Stomach (tissue), 4 donors: ENCODE data around the gene XPC.

ENCODE experiments used
- EP300 ChIP-seq: sonication (generic); formaldehyde crosslinking; IDR thresholded peaks from one replicate; pipeline ENCODE4 v1.6.1; 2017; ENCODE audit warnings: antibody characterized with exemption
- POLR2A ChIP-seq, 4 donors: fragments of 450-650 bp; IDR thresholded peaks; one replicate each; pipeline ENCODE4 v1.6.1; 2016; ENCODE audit warnings: antibody characterized with exemption in 4 of 4, control low read depth in 2 of 4, mild to moderate bottlenecking in 1 of 4, moderate library complexity in 1 of 4
- TF ChIP-seq, protein P1 (sequence below), 7 experiments: fragments of 450-650 bp in 4 of 7; fragments of 200-600 bp in 3 of 7; sonication (generic) in 3 of 7; IDR thresholded peaks; one replicate each; pipeline ENCODE4 v1.5.1; 2016 to 2019; ENCODE audit warnings: antibody characterized with exemption in 7 of 7, control low read depth in 2 of 7, mild to moderate bottlenecking in 1 of 7

DNA sequence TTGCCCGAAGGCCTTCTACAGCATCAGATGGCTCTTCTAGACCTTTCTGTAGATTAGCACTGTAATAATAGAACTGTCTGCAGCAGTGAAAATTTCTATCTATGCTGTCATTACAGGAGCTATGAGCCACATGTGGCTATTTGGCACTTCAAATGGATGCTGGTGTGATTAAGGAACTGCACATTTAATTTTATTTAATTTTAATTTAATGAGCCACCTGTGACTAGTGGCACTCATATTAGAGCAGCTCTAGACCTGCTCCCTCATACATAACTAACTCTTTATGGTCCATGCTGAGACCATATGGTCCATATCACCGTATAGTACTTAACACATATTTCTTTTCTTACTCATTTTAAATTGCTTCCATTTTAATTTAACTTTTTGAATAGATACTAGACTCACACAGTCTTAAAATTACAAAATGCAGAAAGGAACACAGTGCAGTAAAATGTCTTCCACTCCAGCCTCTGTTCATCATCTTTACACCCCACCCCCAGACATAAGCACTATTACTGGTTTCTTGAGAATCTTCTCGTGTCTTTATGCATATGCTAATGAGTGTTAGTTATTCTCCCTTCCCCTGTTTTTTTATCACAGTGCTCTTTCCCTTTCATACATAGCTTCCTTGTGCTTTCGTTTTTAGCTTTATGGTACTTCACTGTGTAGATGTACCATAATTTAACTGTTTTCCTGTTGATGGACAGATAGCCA is 9.8 kb upstream of the XPC start:
- TF ChIP-seq POLR2A (IDR thresholded peaks at IDR 0.05) (no peak), EP300 (no peak)
- TF ChIP-seq, protein P1, sequence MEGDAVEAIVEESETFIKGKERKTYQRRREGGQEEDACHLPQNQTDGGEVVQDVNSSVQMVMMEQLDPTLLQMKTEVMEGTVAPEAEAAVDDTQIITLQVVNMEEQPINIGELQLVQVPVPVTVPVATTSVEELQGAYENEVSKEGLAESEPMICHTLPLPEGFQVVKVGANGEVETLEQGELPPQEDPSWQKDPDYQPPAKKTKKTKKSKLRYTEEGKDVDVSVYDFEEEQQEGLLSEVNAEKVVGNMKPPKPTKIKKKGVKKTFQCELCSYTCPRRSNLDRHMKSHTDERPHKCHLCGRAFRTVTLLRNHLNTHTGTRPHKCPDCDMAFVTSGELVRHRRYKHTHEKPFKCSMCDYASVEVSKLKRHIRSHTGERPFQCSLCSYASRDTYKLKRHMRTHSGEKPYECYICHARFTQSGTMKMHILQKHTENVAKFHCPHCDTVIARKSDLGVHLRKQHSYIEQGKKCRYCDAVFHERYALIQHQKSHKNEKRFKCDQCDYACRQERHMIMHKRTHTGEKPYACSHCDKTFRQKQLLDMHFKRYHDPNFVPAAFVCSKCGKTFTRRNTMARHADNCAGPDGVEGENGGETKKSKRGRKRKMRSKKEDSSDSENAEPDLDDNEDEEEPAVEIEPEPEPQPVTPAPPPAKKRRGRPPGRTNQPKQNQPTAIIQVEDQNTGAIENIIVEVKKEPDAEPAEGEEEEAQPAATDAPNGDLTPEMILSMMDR (IDR thresholded peaks at IDR 0.05) = no peak
